Nephron progenitor cell (in vitro differentiated cells): ENCODE data around the gene BRPF1.

ENCODE experiments used
- DNase-seq: peaks from one replicate; pipeline ENCODE4 v3.0.0; 2021
- H3K27ac Mint-ChIP-seq: 2 replicates; pipeline ENCODE4 v1.8.0; 2021; ENCODE audit warnings: mild to moderate bottlenecking, moderate library complexity, mixed read lengths
- H3K27me3 Mint-ChIP-seq: 2 replicates; pipeline ENCODE4 v1.8.0; 2021; ENCODE audit warnings: mild to moderate bottlenecking, low read depth, mixed read lengths; ENCODE audit not compliant: poor library complexity
- H3K36me3 Mint-ChIP-seq: 2 replicates; pipeline ENCODE4 v1.8.0; 2021; ENCODE audit warnings: low read depth, mixed read lengths
- H3K4me1 Mint-ChIP-seq: 2 replicates; pipeline ENCODE4 v1.8.0; 2021; ENCODE audit warnings: mixed read lengths
- H3K4me3 Mint-ChIP-seq: 2 replicates; pipeline ENCODE4 v1.8.0; 2021; ENCODE audit warnings: mild to moderate bottlenecking, moderate library complexity, mixed read lengths
- H3K9me3 Mint-ChIP-seq: 2 replicates; pipeline ENCODE4 v1.8.0; 2021; ENCODE audit warnings: mild to moderate bottlenecking, moderate library complexity, mixed read lengths
- TF ChIP-seq, protein P1 (sequence below): fragments of 200-600 bp; sonication (generic); IDR thresholded peaks from 2 replicates; pipeline ENCODE4 v1.5.0; 2021; ENCODE audit warnings: antibody characterized with exemption

The BRPF1 gene

DNA sequence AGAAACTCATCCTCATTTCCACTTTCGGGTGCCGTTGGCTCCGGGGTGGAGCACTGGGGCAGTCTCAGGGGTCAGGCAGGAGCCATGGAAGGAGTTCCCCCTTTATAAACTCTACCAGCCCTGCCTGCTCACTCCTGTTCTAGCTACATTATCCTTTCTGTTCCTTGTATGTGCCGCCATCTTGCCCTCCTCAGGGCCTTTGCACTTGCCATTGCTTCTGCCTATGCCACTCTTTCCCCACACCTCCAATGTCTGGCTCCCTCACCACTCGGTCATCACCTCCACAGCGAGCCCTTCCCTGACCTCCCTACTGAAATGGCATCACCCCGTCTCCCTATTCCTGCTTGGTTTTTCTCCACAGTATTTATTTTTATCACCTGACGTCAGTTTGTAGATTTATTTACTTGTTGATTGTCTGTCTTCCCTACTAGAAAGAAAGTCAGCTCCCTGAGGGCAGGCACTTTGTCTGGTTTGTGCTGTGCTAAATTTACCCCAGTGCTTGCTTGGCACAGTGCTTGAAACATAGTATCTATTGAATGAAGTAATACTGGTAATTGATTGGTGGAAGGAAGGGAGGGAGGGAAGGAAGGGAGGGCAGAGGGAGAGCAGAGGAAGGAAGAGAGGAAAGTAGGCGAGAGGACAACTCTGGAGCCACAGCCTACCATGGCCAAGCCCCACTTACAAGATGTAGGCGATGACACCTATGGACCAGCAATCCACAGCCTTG, 29.4 kb downstream of the BRPF1 start:
- Mint-ChIP-seq H3K27me3 (no peaks in the 10 kb centered on the region), H3K9me3 (no peaks in the 10 kb centered on the region), H3K4me1 (peaks cover 3% of the 10 kb centered on the region), H3K36me3 (peaks cover 44% of the 10 kb centered on the region), H3K4me3 (no peak overlapping the region), H3K27ac (peak overlapping the region; percentile 41)
- TF ChIP-seq, protein P1, sequence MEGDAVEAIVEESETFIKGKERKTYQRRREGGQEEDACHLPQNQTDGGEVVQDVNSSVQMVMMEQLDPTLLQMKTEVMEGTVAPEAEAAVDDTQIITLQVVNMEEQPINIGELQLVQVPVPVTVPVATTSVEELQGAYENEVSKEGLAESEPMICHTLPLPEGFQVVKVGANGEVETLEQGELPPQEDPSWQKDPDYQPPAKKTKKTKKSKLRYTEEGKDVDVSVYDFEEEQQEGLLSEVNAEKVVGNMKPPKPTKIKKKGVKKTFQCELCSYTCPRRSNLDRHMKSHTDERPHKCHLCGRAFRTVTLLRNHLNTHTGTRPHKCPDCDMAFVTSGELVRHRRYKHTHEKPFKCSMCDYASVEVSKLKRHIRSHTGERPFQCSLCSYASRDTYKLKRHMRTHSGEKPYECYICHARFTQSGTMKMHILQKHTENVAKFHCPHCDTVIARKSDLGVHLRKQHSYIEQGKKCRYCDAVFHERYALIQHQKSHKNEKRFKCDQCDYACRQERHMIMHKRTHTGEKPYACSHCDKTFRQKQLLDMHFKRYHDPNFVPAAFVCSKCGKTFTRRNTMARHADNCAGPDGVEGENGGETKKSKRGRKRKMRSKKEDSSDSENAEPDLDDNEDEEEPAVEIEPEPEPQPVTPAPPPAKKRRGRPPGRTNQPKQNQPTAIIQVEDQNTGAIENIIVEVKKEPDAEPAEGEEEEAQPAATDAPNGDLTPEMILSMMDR = no peak
- no peak for DNase-seq

DNA sequence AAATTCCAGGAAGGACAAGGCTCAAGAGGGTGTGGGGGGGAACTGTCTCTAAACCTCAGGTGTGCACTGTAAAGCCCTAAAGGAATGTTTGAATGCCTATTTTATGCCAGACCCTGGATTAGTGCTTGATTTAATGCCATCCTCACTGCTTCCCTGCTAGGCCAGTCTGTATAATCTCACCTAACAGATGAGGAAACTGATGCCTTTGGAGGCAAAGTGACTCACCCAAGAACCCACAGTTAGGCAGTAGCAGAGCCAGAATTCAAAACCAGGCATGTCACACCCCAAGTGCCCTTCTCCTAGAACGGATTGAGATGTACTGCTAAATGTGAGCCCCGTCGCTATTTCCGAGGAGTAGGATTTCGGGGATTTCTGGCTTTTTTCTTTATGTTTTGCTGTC, 30.4 kb downstream of the BRPF1 start:
- peaks cover 6% of the 10 kb centered on the region for H3K4me1 Mint-ChIP-seq
- TF ChIP-seq, protein P1 = no peak
- H3K27me3 Mint-ChIP-seq = no peaks in the 10 kb centered on the region
- H3K9me3 Mint-ChIP-seq = no peaks in the 10 kb centered on the region
- no peak for DNase-seq
- H3K27ac Mint-ChIP-seq = no peak overlapping the region
- no peak overlapping the region for H3K4me3 Mint-ChIP-seq
- H3K36me3 Mint-ChIP-seq = peaks cover 36% of the 10 kb centered on the region

DNA sequence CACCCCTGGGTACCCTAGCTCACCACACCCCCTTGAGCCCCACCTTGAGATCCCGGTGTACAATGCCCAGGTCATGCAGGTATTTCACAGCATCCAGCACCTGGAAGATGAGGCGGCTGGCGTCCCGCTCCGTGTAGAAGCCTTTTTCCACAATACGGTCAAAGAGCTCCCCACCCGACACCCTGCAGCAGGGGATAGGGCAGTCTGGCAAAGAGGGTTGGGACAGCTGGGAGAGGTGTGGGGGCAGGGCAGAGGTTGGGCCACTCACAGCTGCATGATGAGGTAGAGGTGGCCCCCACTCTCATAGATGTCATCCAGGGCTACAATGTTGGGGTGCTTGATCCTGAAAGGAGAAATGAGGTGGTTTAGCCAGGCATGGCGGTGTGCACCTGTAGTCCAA, 31.3 kb downstream of the BRPF1 start:
- TF ChIP-seq, protein P1 = no peak
- no peaks in the 10 kb centered on the region for H3K27me3 Mint-ChIP-seq
- no peaks in the 10 kb centered on the region for H3K9me3 Mint-ChIP-seq
- H3K36me3 Mint-ChIP-seq = peaks cover 33% of the 10 kb centered on the region
- peak overlapping the region; percentile 25 for H3K27ac Mint-ChIP-seq
- H3K4me1 Mint-ChIP-seq = peaks cover 8% of the 10 kb centered on the region
- no peak overlapping the region for H3K4me3 Mint-ChIP-seq
- no peak for DNase-seq

DNA sequence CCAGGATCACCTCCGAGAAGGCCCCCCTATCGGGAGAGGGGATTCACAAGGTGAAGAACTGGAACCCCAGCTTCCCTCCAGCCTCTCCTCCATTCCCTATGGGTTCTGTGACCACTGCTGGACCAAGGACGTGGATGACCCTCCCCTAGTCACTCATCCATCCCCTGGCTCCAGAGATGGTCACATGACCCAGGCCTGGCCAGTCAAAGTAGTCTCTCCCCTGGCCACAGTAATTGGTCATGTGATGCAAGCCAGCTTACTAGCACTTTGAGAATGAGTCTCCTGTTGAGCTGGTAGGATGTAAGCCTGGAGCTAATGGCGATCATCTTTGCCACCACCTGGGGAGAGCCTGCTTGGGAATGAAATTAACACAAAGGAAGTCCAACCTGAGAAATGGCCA, 34.3 kb downstream of the BRPF1 start:
- H3K4me1 Mint-ChIP-seq = peaks cover 17% of the 10 kb centered on the region
- no peak overlapping the region for H3K4me3 Mint-ChIP-seq
- peaks cover 9% of the 10 kb centered on the region for H3K36me3 Mint-ChIP-seq
- TF ChIP-seq, protein P1 = no peak
- H3K9me3 Mint-ChIP-seq = no peaks in the 10 kb centered on the region
- no peak for DNase-seq
- H3K27ac Mint-ChIP-seq = peak overlapping the region; percentile 25
- H3K27me3 Mint-ChIP-seq = peaks cover 15% of the 10 kb centered on the region

DNA sequence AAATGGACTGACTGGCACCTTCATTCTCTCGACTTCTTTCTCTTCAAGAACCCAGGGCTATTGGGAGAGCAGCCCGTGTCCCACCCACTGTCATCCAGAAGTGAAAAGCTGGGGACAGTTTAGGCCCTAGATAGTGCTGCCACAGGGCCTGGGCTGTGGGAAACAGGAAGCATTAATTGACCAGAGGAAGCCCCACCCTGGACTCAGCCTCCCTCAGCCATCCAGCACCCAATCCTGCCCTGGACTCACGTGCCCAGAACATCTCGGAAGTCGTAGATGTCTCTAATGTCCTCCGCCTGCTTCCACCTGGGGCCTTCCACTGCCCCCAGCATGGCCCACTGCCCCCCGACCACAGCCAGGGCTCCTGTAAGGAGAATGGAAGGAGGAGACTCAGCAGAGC, 35.9 kb downstream of the BRPF1 start:
- Mint-ChIP-seq H3K27me3 (peaks cover 19% of the 10 kb centered on the region), H3K9me3 (no peaks in the 10 kb centered on the region), H3K36me3 (peaks cover 5% of the 10 kb centered on the region), H3K4me3 (no peak overlapping the region), H3K27ac (no peak overlapping the region), H3K4me1 (peaks cover 17% of the 10 kb centered on the region)
- no peak for DNase-seq
- TF ChIP-seq, protein P1 = no peak

DNA sequence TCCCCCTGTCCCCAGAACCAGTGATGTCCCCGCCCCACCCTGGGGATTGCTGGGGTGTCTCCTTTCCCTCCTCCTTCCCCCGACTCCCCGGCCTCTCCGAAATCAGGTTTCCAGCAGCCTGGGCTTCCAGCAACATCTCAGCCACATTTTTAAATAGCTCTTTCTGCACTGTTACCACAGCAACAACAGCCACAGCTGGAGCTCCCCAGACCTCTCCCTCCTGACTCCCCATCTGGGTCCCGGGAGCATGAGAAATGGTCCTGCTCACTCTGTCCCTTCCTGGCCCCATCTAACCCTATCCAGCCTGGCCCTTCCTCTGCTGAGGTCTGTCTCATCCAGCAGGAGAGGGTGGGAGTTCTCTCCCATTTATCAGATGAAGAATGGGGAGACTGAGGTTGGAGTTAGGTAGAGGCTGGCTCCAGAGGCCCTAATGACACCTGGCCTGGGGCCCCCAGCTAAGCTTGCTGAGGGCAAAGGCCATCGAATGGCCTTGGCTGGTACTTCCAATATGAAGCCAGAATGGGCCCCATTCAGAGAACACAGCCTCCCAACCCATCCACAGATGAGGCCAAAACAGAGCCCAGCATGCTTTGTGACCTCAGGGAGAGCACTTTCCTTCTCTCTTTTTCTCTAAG, 36.7 kb downstream of the BRPF1 start:
- no peak overlapping the region for H3K27ac Mint-ChIP-seq
- H3K27me3 Mint-ChIP-seq = peaks cover 24% of the 10 kb centered on the region
- H3K36me3 Mint-ChIP-seq = peaks cover 5% of the 10 kb centered on the region
- no peaks in the 10 kb centered on the region for H3K9me3 Mint-ChIP-seq
- no peak for DNase-seq
- H3K4me3 Mint-ChIP-seq = no peak overlapping the region
- H3K4me1 Mint-ChIP-seq = peaks cover 17% of the 10 kb centered on the region
- TF ChIP-seq, protein P1 = no peak
